ENCODE measurements around the gene CEP164. TPM values are rescaled to one million over a fixed set of nuclear protein-coding genes. Genes with fewer than 3 reads are reported as not detected.

CEP164 gene
- total and polyA plus RNA-seq, 9 of the 15 experiments (the other 6 are each of a cell fraction or from before 2014, with no cell fraction given): 2.1 to 16.5 (median 10.4) TPM

- WGBS (ENCODE audit: insufficient coverage, low coverage, missing lambda C conversion rate): under 1% methylated on average over 9 of the region's 14 CpGs
- ATAC-seq (no peak), DNase-seq (ENCODE audit: extremely low read depth in 1 of 4, low spot score in 3 of 4) (no peak), FAIRE-seq (no peak)
- H3K9me3 ChIP-seq (replicated peaks; ENCODE audit: control insufficient read depth, insufficient read depth, low read depth, low read length): no peaks in the 10 kb centered on the region; the same call in 1 of the 2 replicates
- H3K27ac ChIP-seq (ENCODE audit: extremely low read depth, low read depth, low read length): no peak overlapping the region
- no peak overlapping the region for H3K9ac ChIP-seq (ENCODE audit: insufficient read depth in 1 of 2, low read depth in 2 of 2, low read length in 2 of 2)
- peaks cover 4% of the 10 kb centered on the region for H4K20me1 ChIP-seq (replicated peaks; ENCODE audit: control insufficient read depth, insufficient read depth, low read length)
- ChIA-PET POLR2A (no interaction called here), CTCF (ENCODE audit: low intra/inter-chr PET ratio) (no interaction called here)
- no peak overlapping the region for H3K4me2 ChIP-seq (ENCODE audit: insufficient read depth, low read length)
- peaks cover 28 to 84% of the 10 kb centered on the region in 2 experiments; a peak in 4 of 5 replicates for H3K27me3 ChIP-seq (ENCODE audit: control insufficient read depth in 2 of 2, insufficient read depth in 2 of 2, low read length in 2 of 2)
- in situ Hi-C loops (cut with MboI): loop anchor here (10.0 kb wide), 1 partner anchor 363 kb away; no protein-coding TSS in a partner anchor
- intact Hi-C loops (cut with micrococcal nuclease): loop anchor here (5.0 kb wide), 1 partner anchor 366 kb away; no protein-coding TSS in a partner anchor
- H3K9me1 ChIP-seq (ENCODE audit: control insufficient read depth, insufficient read depth, low read length): no peaks in the 10 kb centered on the region
- no TSS peak for BruUV-seq (replicated peaks)
- TF ChIP-seq DMBX1 (CRISPR knock-in tag; IDR thresholded peaks at IDR 0.05; ENCODE audit: borderline replicate concordance) (no peak), ZNF384 (IDR thresholded peaks at IDR 0.05; ENCODE audit: low read depth, low read length) (no peak), BRD9 (IDR thresholded peaks at IDR 0.05; ENCODE audit: low read depth, partially characterized antibody) (no peak)
- no peak overlapping the region for H2AFZ ChIP-seq (ENCODE audit: low read depth, low read length)
- no peaks in the 10 kb centered on the region for H3K36me3 ChIP-seq (ENCODE audit: control insufficient read depth, insufficient read depth, low read length)
- H3K4me3 ChIP-seq: no peak overlapping the region
- H3K79me2 ChIP-seq (ENCODE audit: control insufficient read depth, insufficient read depth, low read length): no peaks in the 10 kb centered on the region
- H3K4me1 ChIP-seq (replicated peaks in 1 of 2; ENCODE audit: control insufficient read depth in 2 of 2, insufficient read depth in 2 of 2, low read length in 2 of 2): peaks cover 0 to 14% of the 10 kb centered on the region in 2 experiments; a peak in 2 of 5 replicates
Observed at GRCh38 chr11:117441146-117441975, 113.7 kb downstream of the CEP164 start.
